ENCODE measurements around the gene CAMKMT. TPM values are rescaled to one million over a fixed set of nuclear protein-coding genes. Genes with fewer than 3 reads are reported as not detected.

CAMKMT gene
- total RNA-seq, 2 experiments from 2014 or later, result 25.7 to 27.4 TPM

GRCh38 chr2:44671916-44672315, 310.2 kb downstream of the CAMKMT start:
- Histone ChIP-seq H3K36me3 (ENCODE audit: insufficient read depth, low read length) (no peaks in the 10 kb centered on the region), H2AFZ (ENCODE audit: low read length) (no peak overlapping the region), H3K4me3 (ENCODE audit: low read depth, low read length, poor library complexity, severe bottlenecking) (no peak overlapping the region), H3K9me2 (ENCODE audit: insufficient read depth, low read length) (no peaks in the 10 kb centered on the region), H3K4me2 (ENCODE audit: low read length) (no peak overlapping the region), H4K20me1 (ENCODE audit: insufficient read depth, low read length) (no peaks in the 10 kb centered on the region), H3K79me2 (ENCODE audit: insufficient read depth, low read depth, low read length) (no peaks in the 10 kb centered on the region), H3K4me1 (ENCODE audit: insufficient read depth, low read length, poor library complexity, severe bottlenecking) (peaks cover 7% of the 10 kb centered on the region), H3K27ac (ENCODE audit: low read depth, low read length, poor library complexity, severe bottlenecking) (no peak overlapping the region), H3K9me3 (ENCODE audit: low read length) (no peaks in the 10 kb centered on the region)
- intact Hi-C loops (cut with micrococcal nuclease; ENCODE audit: unreplicated experiment), result no loop called here
- DNase-seq (ENCODE audit: low spot score), result no peak
- no TSS peak for BruUV-seq (replicated peaks)
- CTCF ChIA-PET (ENCODE audit: unreplicated experiment), result interaction anchor here (0.6 kb wide), 1 partner anchor 15 kb away, joined by 3 read pairs; no protein-coding TSS in a partner anchor
- TF ChIP-seq EZH2phosphoT487 (IDR thresholded peaks at IDR 0.05; ENCODE audit: borderline replicate concordance, low read depth, low read length), result no peak
- TF ChIP-seq, protein P1, sequence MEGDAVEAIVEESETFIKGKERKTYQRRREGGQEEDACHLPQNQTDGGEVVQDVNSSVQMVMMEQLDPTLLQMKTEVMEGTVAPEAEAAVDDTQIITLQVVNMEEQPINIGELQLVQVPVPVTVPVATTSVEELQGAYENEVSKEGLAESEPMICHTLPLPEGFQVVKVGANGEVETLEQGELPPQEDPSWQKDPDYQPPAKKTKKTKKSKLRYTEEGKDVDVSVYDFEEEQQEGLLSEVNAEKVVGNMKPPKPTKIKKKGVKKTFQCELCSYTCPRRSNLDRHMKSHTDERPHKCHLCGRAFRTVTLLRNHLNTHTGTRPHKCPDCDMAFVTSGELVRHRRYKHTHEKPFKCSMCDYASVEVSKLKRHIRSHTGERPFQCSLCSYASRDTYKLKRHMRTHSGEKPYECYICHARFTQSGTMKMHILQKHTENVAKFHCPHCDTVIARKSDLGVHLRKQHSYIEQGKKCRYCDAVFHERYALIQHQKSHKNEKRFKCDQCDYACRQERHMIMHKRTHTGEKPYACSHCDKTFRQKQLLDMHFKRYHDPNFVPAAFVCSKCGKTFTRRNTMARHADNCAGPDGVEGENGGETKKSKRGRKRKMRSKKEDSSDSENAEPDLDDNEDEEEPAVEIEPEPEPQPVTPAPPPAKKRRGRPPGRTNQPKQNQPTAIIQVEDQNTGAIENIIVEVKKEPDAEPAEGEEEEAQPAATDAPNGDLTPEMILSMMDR (conservative IDR thresholded peaks at IDR 0.05; ENCODE audit: low read length), result no peak
- POLR2A ChIA-PET, result no interaction called here

DNA sequence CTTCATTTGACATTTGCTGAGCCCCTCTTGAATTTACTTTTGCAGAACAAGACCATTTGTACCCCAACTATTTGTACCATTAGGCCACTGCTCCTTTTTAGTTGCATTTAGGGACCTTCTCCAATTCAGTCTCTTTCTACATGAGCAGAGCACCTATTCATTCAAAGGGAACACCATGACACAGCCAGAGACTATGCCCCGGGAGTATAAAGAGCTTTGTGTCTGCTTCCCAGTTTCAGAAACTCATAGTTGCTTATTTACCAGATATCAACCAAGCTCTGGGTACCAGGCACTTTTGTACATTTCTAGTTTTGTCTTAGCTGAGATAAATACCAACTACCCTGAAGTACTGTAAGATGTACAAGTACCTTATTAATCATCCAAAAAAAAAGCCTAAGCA, 310.7 kb downstream of the CAMKMT start:
- Histone ChIP-seq H2AFZ (ENCODE audit: low read length) (no peak overlapping the region), H3K4me1 (ENCODE audit: insufficient read depth, low read length, poor library complexity, severe bottlenecking) (peaks cover 7% of the 10 kb centered on the region), H3K4me2 (ENCODE audit: low read length) (no peak overlapping the region), H3K4me3 (ENCODE audit: low read depth, low read length, poor library complexity, severe bottlenecking) (no peak overlapping the region), H4K20me1 (ENCODE audit: insufficient read depth, low read length) (no peaks in the 10 kb centered on the region), H3K36me3 (ENCODE audit: insufficient read depth, low read length) (no peaks in the 10 kb centered on the region), H3K9me3 (ENCODE audit: low read length) (no peaks in the 10 kb centered on the region), H3K79me2 (ENCODE audit: insufficient read depth, low read depth, low read length) (no peaks in the 10 kb centered on the region), H3K27ac (ENCODE audit: low read depth, low read length, poor library complexity, severe bottlenecking) (no peak overlapping the region), H3K9me2 (ENCODE audit: insufficient read depth, low read length) (no peaks in the 10 kb centered on the region)
- ChIA-PET POLR2A (interaction anchor here (0.9 kb wide), 1 partner anchor 90 kb away, joined by 3 read pairs; no protein-coding TSS in a partner anchor), CTCF (ENCODE audit: unreplicated experiment) (interaction anchor here (0.6 kb wide), 1 partner anchor 14 kb away, joined by 3 read pairs; no protein-coding TSS in a partner anchor)
- DNase-seq (ENCODE audit: low spot score), result no peak
- intact Hi-C loops (cut with micrococcal nuclease; ENCODE audit: unreplicated experiment), result no loop called here
- TF ChIP-seq, protein P1 (conservative IDR thresholded peaks at IDR 0.05; ENCODE audit: low read length), result no peak
- no peak for TF ChIP-seq EZH2phosphoT487 (IDR thresholded peaks at IDR 0.05; ENCODE audit: borderline replicate concordance, low read depth, low read length)
- no TSS peak for BruUV-seq (replicated peaks)

DNA sequence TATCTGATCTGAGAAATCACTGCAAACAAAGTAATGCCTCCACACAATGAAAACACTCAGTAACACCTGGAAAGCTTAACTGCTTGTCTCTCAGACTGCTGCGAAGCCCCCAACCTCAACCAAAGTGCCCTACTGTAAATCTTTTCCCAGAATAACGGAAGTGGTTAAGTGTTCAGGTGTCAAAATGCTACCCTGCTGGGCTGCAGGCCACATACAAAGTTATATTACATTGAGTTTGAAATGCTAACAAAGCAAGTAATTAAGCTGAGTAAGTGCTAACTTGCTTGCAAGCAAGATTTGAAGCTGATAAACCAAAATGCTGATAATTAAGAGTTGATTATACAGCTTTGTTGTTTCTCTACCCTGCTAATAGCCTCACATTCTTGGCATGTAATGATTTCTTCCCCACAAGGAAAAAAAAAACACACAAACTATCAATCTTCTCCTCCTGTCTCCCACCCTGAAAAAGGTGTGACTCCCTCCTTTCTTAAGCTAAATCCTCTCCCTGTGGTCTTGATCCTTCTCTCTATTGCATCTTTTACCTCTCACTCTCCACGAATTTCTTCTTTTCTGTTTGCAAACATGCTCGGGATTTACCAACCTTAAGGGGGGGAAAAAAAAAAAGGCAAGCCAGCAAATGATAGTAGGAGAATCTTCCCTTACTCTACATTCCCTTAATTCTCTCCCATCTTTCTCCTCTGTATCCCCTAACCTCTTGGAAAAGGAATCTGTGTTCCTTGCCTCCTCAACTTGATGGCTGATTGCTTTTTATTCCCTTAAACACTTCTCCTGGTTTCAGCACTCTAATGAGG, 312.9 kb downstream of the CAMKMT start:
- DNase-seq (ENCODE audit: low spot score), result peak; percentile 27
- intact Hi-C loops (cut with micrococcal nuclease; ENCODE audit: unreplicated experiment), result no loop called here
- Histone ChIP-seq H3K36me3 (ENCODE audit: insufficient read depth, low read length) (no peaks in the 10 kb centered on the region), H3K79me2 (ENCODE audit: insufficient read depth, low read depth, low read length) (no peaks in the 10 kb centered on the region), H3K4me3 (ENCODE audit: low read depth, low read length, poor library complexity, severe bottlenecking) (no peak overlapping the region), H3K4me2 (ENCODE audit: low read length) (no peak overlapping the region), H3K9me3 (ENCODE audit: low read length) (no peaks in the 10 kb centered on the region), H3K27ac (ENCODE audit: low read depth, low read length, poor library complexity, severe bottlenecking) (no peak overlapping the region), H3K9me2 (ENCODE audit: insufficient read depth, low read length) (no peaks in the 10 kb centered on the region), H4K20me1 (ENCODE audit: insufficient read depth, low read length) (no peaks in the 10 kb centered on the region), H2AFZ (ENCODE audit: low read length) (no peak overlapping the region), H3K4me1 (ENCODE audit: insufficient read depth, low read length, poor library complexity, severe bottlenecking) (peaks cover 7% of the 10 kb centered on the region)
- no TSS peak for BruUV-seq (replicated peaks)
- no peak for TF ChIP-seq EZH2phosphoT487 (IDR thresholded peaks at IDR 0.05; ENCODE audit: borderline replicate concordance, low read depth, low read length)
- TF ChIP-seq, protein P1 (conservative IDR thresholded peaks at IDR 0.05; ENCODE audit: low read length), result no peak
- ChIA-PET POLR2A (interaction anchor here (0.6 to 1.4 kb wide), 7 partner anchors 21 to 1096 kb away, joined by 3 to 7 read pairs (median 3); no protein-coding TSS in a partner anchor), CTCF (ENCODE audit: unreplicated experiment) (no interaction called here)
